Stimulated activated naive CD8-positive, alpha-beta T cell treated with anti-CD3 and anti-CD28 coated beads, Interleukin-15, amount 100 ng/mL, for 72 hours (primary cell): ENCODE results near the gene CD47.

ENCODE experiments used
- ATAC-seq: fragments of 150-1000 bp; cut with Tn5 transposase; 2 replicates; pipeline ENCODE4 v1.10.0; 2021; ENCODE audit warnings: mild to moderate bottlenecking, moderate library complexity
- DNase-seq, 2 donors: peaks; one replicate each; pipeline ENCODE4 v3.0.0; 2021 to 2022
- H3K27ac Mint-ChIP-seq, 2 donors: one replicate each; pipeline ENCODE4 v1.8.0; 2022; ENCODE audit warnings: mild to moderate bottlenecking in 2 of 2, mixed read lengths in 2 of 2, moderate library complexity in 2 of 2
- H3K27me3 Mint-ChIP-seq: one replicate; pipeline ENCODE4 v1.8.0; 2022; ENCODE audit warnings: mixed read lengths
- H3K4me1 Mint-ChIP-seq: one replicate; pipeline ENCODE4 v1.8.0; 2022; ENCODE audit warnings: mild to moderate bottlenecking, mixed read lengths
- H3K4me3 Mint-ChIP-seq, 2 donors: one replicate each; pipeline ENCODE4 v1.8.0; 2022; ENCODE audit warnings: mild to moderate bottlenecking in 2 of 2, mixed read lengths in 2 of 2, moderate library complexity in 1 of 2
- H3K9me3 Mint-ChIP-seq, 2 donors: one replicate each; pipeline ENCODE4 v1.8.0; 2022; ENCODE audit warnings: mixed read lengths in 2 of 2

CD47 gene

DNA sequence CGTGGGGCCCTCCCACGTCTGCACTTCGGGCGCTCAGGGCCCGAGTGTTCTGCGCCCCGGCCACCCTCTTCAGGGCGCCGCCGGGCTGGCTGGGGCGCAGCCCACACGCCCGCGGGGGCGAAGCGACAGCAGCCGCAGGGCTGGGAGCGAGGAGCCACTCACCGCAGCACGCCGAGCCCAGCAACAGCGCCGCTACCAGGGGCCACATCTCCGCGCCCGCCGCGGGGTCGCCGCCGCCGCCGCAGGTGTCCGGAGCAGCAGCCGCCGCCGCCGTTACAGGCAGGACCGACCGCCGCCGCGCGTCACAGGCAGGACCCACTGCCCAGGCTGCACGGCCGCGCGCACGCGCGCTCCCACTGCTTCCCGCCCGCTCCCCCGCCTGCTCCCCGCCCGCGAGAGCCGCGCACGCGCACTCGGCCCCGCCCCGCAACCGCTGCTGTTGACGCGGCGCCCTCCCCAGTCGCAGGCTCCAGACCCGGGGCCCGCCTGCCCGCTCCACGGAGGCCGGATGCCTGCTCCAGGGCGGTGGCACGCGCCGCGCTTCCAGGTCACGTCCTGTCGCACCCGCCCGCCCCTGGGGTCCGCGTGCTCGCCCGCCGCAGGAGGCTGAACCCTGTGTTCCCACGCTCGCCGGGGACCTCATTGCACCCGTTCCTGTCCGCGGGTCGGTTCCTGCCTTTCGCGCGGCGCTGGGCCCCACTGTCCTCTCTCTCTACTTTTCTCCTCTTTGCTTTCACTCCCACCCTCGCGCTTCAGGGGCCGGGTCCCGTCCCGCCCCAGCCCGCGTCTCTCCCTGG, at the start of gene CD47:
CD47 (minus strand) TSS at position 331 of the 797 bp plus-strand sequence; CDS start at position 208, 123 bp downstream.
- Mint-ChIP-seq H3K27ac (peak within 1 kb of the TSS; percentile 99), H3K9me3 (peaks cover 5 to 7% of the 10 kb centered on the region in 2 donors), H3K4me1 (peaks cover 38% of the 10 kb centered on the region), H3K4me3 (peak within 1 kb of the TSS; percentile 95 to 98), H3K27me3 (no peaks in the 10 kb centered on the region)
- ATAC-seq (peak; percentile 76), DNase-seq (peak; percentile 94 to 95)

DNA sequence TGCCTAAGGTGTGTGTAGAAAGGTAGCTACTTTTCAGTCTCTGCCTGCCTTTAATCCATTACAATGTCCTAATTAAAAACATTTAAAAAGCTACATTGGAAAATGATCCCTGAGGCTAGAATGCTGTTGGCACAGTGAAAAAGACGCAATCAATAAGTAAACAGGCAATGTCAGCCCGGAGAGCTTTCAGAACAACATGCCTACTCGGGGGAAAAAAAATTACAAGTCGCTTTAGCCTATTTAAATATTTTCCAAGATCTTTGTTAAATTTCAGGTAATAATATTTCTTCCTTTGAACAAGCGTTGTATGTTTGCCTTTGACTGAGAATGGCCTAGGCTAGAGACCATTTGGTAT, 46.6 kb upstream of the CD47 start:
- no peak for ATAC-seq
- DNase-seq, result no peak
- no peak overlapping the region for H3K4me3 Mint-ChIP-seq
- no peak overlapping the region for H3K27ac Mint-ChIP-seq
- H3K4me1 Mint-ChIP-seq, result peaks cover 52% of the 10 kb centered on the region
- peaks cover 5 to 7% of the 10 kb centered on the region in 2 donors for H3K9me3 Mint-ChIP-seq
- no peaks in the 10 kb centered on the region for H3K27me3 Mint-ChIP-seq

- no peak overlapping the region for H3K27ac Mint-ChIP-seq
- ATAC-seq (no peak), DNase-seq (no peak)
- H3K27me3 Mint-ChIP-seq, result no peaks in the 10 kb centered on the region
- H3K4me1 Mint-ChIP-seq, result peaks cover 58% of the 10 kb centered on the region
- peaks cover 5 to 7% of the 10 kb centered on the region in 2 donors for H3K9me3 Mint-ChIP-seq
- no peak overlapping the region for H3K4me3 Mint-ChIP-seq
These were observed 46.0 kb upstream of the CD47 start for GRCh38 chr3:108136561-108137459.

DNA sequence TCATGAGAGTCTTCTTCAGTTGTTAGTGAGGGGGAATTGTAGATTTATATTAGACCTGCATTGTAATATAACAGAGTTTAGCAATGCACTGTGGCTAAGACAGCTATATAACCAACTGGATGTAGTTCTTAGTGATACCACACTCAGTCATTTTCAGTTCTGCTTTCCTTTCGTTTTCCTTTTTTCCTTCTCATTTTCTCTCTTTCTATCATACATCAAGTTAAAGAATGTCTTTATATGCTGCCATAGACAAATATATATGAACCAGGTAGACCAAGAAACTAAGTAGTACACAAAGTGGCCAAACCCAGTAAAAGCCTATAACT, 43.7 kb upstream of the CD47 start:
- Mint-ChIP-seq H3K9me3 (peaks cover 5 to 7% of the 10 kb centered on the region in 2 donors), H3K4me1 (peaks cover 81% of the 10 kb centered on the region), H3K4me3 (peak overlapping the region in 1 of 2 donors; percentile 62), H3K27me3 (no peaks in the 10 kb centered on the region), H3K27ac (peak overlapping the region in 1 of 2 donors; percentile 2)
- DNase-seq (no peak), ATAC-seq (peak; percentile 56)

GRCh38 chr3:108133858-108134554, 43.2 kb upstream of the CD47 start:
- DNase-seq (no peak), ATAC-seq (peak; percentile 59)
- peak overlapping the region in 1 of 2 donors; percentile 93 for H3K27ac Mint-ChIP-seq
- peak overlapping the region; percentile 52 to 62 for H3K4me3 Mint-ChIP-seq
- H3K27me3 Mint-ChIP-seq, result no peaks in the 10 kb centered on the region
- peaks cover 86% of the 10 kb centered on the region for H3K4me1 Mint-ChIP-seq
- peaks cover 5 to 7% of the 10 kb centered on the region in 2 donors for H3K9me3 Mint-ChIP-seq

- no peaks in the 10 kb centered on the region for H3K27me3 Mint-ChIP-seq
- peaks cover 96% of the 10 kb centered on the region for H3K4me1 Mint-ChIP-seq
- H3K27ac Mint-ChIP-seq, result peak overlapping the region; percentile 79 to 93
- peak overlapping the region; percentile 40 to 62 for H3K4me3 Mint-ChIP-seq
- DNase-seq (no peak), ATAC-seq (no peak)
- H3K9me3 Mint-ChIP-seq, result peaks cover 13 to 15% of the 10 kb centered on the region in 2 donors
These were observed 42.2 kb upstream of the CD47 start for GRCh38 chr3:108133048-108133369.

- Mint-ChIP-seq H3K4me1 (peaks cover 93% of the 10 kb centered on the region), H3K27me3 (no peaks in the 10 kb centered on the region), H3K4me3 (peak overlapping the region; percentile 25 to 62), H3K9me3 (peaks cover 13 to 16% of the 10 kb centered on the region in 2 donors), H3K27ac (peak overlapping the region in 1 of 2 donors; percentile 93)
- ATAC-seq (no peak), DNase-seq (no peak)
These were observed 40.8 kb upstream of the CD47 start for GRCh38 chr3:108131475-108132134.

DNA sequence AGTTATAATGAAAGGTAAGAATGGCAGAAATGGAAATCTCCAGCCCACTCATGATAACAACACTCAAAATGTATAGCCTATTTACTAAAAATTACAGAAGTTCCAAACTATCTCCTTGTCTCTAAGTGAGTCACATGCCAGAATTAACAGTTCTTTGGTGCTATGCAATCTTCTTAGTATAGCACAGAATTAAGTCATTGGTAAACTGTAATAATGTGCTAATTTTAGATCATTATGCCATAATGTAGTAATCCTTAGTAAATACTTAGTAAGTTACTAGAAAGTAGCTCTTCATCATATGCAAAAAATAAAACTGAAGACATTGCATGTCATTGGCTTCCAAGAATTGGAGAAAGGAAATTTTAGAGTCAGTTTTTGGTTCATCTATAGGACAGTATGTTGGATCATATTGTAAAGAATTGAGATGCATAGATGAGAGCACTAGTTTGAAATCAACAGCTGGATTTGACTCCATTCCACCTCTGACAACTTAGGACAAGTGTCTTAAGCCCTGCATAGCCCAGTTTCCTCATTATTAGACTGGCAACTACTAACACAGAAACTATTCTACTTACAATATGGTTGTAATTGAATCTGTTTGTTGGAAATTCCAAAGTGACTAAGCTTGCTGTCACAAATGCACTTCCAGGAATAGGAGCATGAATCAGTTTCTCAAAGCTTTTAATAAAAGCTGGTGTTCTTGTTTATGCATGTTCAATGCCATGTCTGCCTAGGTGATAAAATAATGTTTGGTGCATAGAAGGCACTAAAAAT, 40.1 kb upstream of the CD47 start:
- Mint-ChIP-seq H3K4me3 (peak overlapping the region; percentile 25 to 73), H3K9me3 (peaks cover 8 to 10% of the 10 kb centered on the region in 2 donors), H3K4me1 (peaks cover 91% of the 10 kb centered on the region), H3K27me3 (no peaks in the 10 kb centered on the region), H3K27ac (peak overlapping the region in 1 of 2 donors; percentile 69)
- peak; percentile 22 for ATAC-seq
- DNase-seq, result no peak

- H3K9me3 Mint-ChIP-seq, result peaks cover 8 to 9% of the 10 kb centered on the region in 2 donors
- peaks cover 90% of the 10 kb centered on the region for H3K4me1 Mint-ChIP-seq
- DNase-seq (no peak), ATAC-seq (no peak)
- H3K27me3 Mint-ChIP-seq, result no peaks in the 10 kb centered on the region
- peak overlapping the region; percentile 36 to 73 for H3K4me3 Mint-ChIP-seq
- H3K27ac Mint-ChIP-seq, result peak overlapping the region; percentile 38 to 88
These were observed 39.4 kb upstream of the CD47 start for GRCh38 chr3:108130236-108130635.

GRCh38 chr3:108127301-108127988, 36.6 kb upstream of the CD47 start:
- H3K9me3 Mint-ChIP-seq, result peaks cover 8 to 9% of the 10 kb centered on the region in 2 donors

DNA sequence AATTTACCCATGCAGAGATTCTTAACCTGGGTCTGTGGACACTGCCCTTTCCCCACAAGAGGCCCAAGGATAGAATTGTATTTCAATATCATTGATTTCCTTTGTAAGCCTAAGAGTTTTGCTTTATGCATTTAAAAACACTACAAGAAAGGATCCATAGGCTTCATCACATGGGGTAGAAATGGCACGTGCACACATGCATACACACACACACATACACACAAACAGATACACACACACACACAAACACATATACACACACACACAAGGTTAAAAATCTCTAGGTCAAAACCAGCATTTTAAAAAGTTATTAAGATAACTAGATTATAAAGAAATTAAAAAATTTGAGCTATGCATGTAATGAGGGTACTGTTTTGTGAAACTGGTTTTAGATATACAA, 35.5 kb upstream of the CD47 start:
- peaks cover 8 to 9% of the 10 kb centered on the region in 2 donors for H3K9me3 Mint-ChIP-seq
- ATAC-seq, result no peak

More at GRCh38 chr3:108127301-108127988, 36.6 kb upstream of the CD47 start:
- peak overlapping the region; percentile 87 to 98 for H3K4me3 Mint-ChIP-seq
- peaks cover 85% of the 10 kb centered on the region for H3K4me1 Mint-ChIP-seq
- no peaks in the 10 kb centered on the region for H3K27me3 Mint-ChIP-seq
- H3K27ac Mint-ChIP-seq, result peak overlapping the region; percentile 88 to 97
- ATAC-seq (peak; percentile 63), DNase-seq (peak; percentile 50 to 67)

GRCh38 chr3:108125550-108126071, 34.8 kb upstream of the CD47 start:
- ATAC-seq (peak; percentile 57), DNase-seq (peak; percentile 38 to 57)
- Mint-ChIP-seq H3K27ac (peak overlapping the region; percentile 99 to 100), H3K27me3 (no peaks in the 10 kb centered on the region), H3K4me1 (peaks cover 81% of the 10 kb centered on the region), H3K9me3 (peaks cover 8 to 9% of the 10 kb centered on the region in 2 donors), H3K4me3 (peak overlapping the region; percentile 93 to 99)

More for the DNA sequence above, 35.5 kb upstream of the CD47 start:
- H3K27me3 Mint-ChIP-seq, result no peaks in the 10 kb centered on the region
- H3K4me1 Mint-ChIP-seq, result peaks cover 83% of the 10 kb centered on the region
- peak overlapping the region; percentile 93 to 99 for H3K4me3 Mint-ChIP-seq
- H3K27ac Mint-ChIP-seq, result peak overlapping the region; percentile 99 to 100
- DNase-seq, result no peak

GRCh38 chr3:108125153-108125543, 34.3 kb upstream of the CD47 start:
- Mint-ChIP-seq H3K9me3 (peaks cover 8 to 9% of the 10 kb centered on the region in 2 donors), H3K4me1 (peaks cover 78% of the 10 kb centered on the region), H3K27ac (peak overlapping the region; percentile 99 to 100), H3K4me3 (peak overlapping the region; percentile 93 to 99), H3K27me3 (no peaks in the 10 kb centered on the region)
- ATAC-seq, result peak; percentile 39
- no peak for DNase-seq
